K562 (cell line): ENCODE results near the gene PLXNB1. TPM values are rescaled to one million over a fixed set of nuclear protein-coding genes. Genes with fewer than 3 reads are reported as not detected.

Source experiments
- ATAC-seq: fragments of 200-7000 bp; cut with Tn5 transposase; 3 replicates; pipeline ENCODE4 v1.9.1; 2020; ENCODE audit warnings: moderate library complexity
- BruUV-seq: library from RNA; stranded (reverse); fragments of 400-500 nt; replicated peaks from 2 replicates; lab custom pipeline; 2021; lab: Mats Ljungman, UMichigan
- CTCF ChIA-PET: fragments of 300-600 bp; formaldehyde crosslinking; extraction: SDS; loops from one replicate; lab custom pipeline; 2021; ENCODE audit warnings: low intra/inter-chr PET ratio; lab: Yijun Ruan, JAX
- POLR2A ChIA-PET: fragments of 300-600, 350-650 bp; sonication (Branson Sonifier 250); formaldehyde crosslinking; extraction: SDS; loops from one replicate; lab custom pipeline; 2021; ENCODE audit warnings: antibody characterized with exemption, inconsistent platforms; lab: Yijun Ruan, JAX
- DNase-seq, 4 experiments: peaks; one replicate each; pipeline versions ENCODE4 v3.0.0 to v3.0.0-alpha.2; 2011 to 2018; ENCODE audit warnings: low spot score in 3 of 4, mixed read lengths in 3 of 4; ENCODE audit errors: extremely low read depth in 1 of 4
- FAIRE-seq: peaks from 2 replicates; lab custom pipeline; 2011; peaks lifted over from hg19 to GRCh38; lab: Jason Lieb, UNC
- H2AFZ ChIP-seq: 2 replicates; pipeline ENCODE4 v1.6.0; 2011; ENCODE audit warnings: low read depth, low read length, control low read depth, inconsistent platforms
- H3K27ac ChIP-seq: fragments of 200-600 bp; 3 replicates; pipeline ENCODE4 v1.8.0; 2011; ENCODE audit warnings: low read depth, mild to moderate bottlenecking, control low read depth, inconsistent platforms, low read length, moderate library complexity, mixed read lengths; ENCODE audit errors: extremely low read depth
- H3K27me3 ChIP-seq, 2 experiments: fragments of 300-600 bp in 1 of 2; 2 replicates in 1 of 2; 3 replicates in 1 of 2; pipeline versions ENCODE4 v1.6.0 to v1.8.0; 2011; ENCODE audit warnings: inconsistent platforms in 2 of 2, low read length in 2 of 2, mild to moderate bottlenecking in 1 of 2, mixed read lengths in 1 of 2, moderate library complexity in 1 of 2; ENCODE audit not compliant: control insufficient read depth in 2 of 2, insufficient read depth in 2 of 2
- H3K36me3 ChIP-seq: fragments of 300-600 bp; 3 replicates; pipeline ENCODE4 v1.8.0; 2011; ENCODE audit warnings: mild to moderate bottlenecking, low read length, inconsistent platforms; ENCODE audit not compliant: control insufficient read depth, insufficient read depth
- H3K4me1 ChIP-seq, 2 experiments: fragments of 200-600 bp in 1 of 2; replicated peaks in 1 of 2; 2 replicates in 1 of 2; 3 replicates in 1 of 2; pipeline versions ENCODE4 v1.5.1 to v1.8.0; 2011; ENCODE audit warnings: inconsistent platforms in 2 of 2, low read length in 2 of 2, mild to moderate bottlenecking in 1 of 2, mixed read lengths in 1 of 2, moderate library complexity in 1 of 2; ENCODE audit not compliant: control insufficient read depth in 2 of 2, insufficient read depth in 2 of 2
- H3K4me2 ChIP-seq: 2 replicates; pipeline ENCODE4 v1.6.1; 2011; ENCODE audit warnings: low read length, control low read depth, inconsistent platforms, mixed read lengths; ENCODE audit not compliant: insufficient read depth
- H3K4me3 ChIP-seq: fragments of 200-600 bp; sonication (generic), shearing (Covaris generic); 2 replicates; pipeline ENCODE4 v1.5.1; 2016; ENCODE audit warnings: control low read depth, inconsistent platforms
- H3K79me2 ChIP-seq: fragments of 200-600 bp; 3 replicates; pipeline ENCODE4 v1.8.0; 2011; ENCODE audit warnings: low read length, inconsistent platforms; ENCODE audit not compliant: control insufficient read depth, insufficient read depth
- H3K9ac ChIP-seq, 2 experiments: 2 replicates each; pipeline versions ENCODE4 v1.6.0 to v1.6.1; 2011; ENCODE audit warnings: low read depth in 2 of 2, low read length in 2 of 2, control low read depth in 1 of 2, inconsistent platforms in 1 of 2, mild to moderate bottlenecking in 1 of 2, mixed read lengths in 1 of 2; ENCODE audit not compliant: insufficient read depth in 1 of 2
- H3K9me1 ChIP-seq: one replicate; pipeline ENCODE4 v1.6.0; 2011; ENCODE audit warnings: inconsistent platforms, mild to moderate bottlenecking, low read length, moderate library complexity; ENCODE audit not compliant: control insufficient read depth, insufficient read depth
- H3K9me3 ChIP-seq: replicated peaks from 2 replicates; pipeline ENCODE4 v1.5.1; 2011; ENCODE audit warnings: low read depth, low read length, inconsistent platforms; ENCODE audit not compliant: control insufficient read depth, insufficient read depth
- H4K20me1 ChIP-seq: replicated peaks from 2 replicates; pipeline ENCODE4 v1.6.1; 2011; ENCODE audit warnings: low read length, inconsistent platforms, mixed read lengths; ENCODE audit not compliant: control insufficient read depth, insufficient read depth
- ATF7 ChIP-seq: fragments of 450-650 bp; IDR thresholded peaks from 2 replicates; pipeline ENCODE4 v1.7.1; 2014; ENCODE audit warnings: mild to moderate bottlenecking, moderate library complexity
- C11orf30 ChIP-seq: fragments of 450-650 bp; IDR thresholded peaks from 2 replicates; pipeline ENCODE4 v1.6.1; 2016; ENCODE audit warnings: low read depth, mild to moderate bottlenecking
- ETV5 ChIP-seq: sonication (generic); formaldehyde crosslinking; IDR thresholded peaks from 2 replicates; pipeline ENCODE4 v1.4.0; 2020; ENCODE audit warnings: low read depth, mild to moderate bottlenecking, missing genetic modification reagents
- HMGN3 ChIP-seq: IDR thresholded peaks from 2 replicates; pipeline ENCODE4 v1.6.1; 2011; ENCODE audit warnings: borderline replicate concordance, low read depth, mild to moderate bottlenecking, mixed read lengths, low read length; ENCODE audit not compliant: insufficient read length; ENCODE audit errors: extremely low read depth
- KDM5B ChIP-seq: fragments of 200-600 bp; sonication (generic); IDR thresholded peaks from 2 replicates; pipeline ENCODE4 v1.6.1; 2012; ENCODE audit warnings: low read depth, mild to moderate bottlenecking, moderate library complexity, low read length, control low read depth, inconsistent platforms; ENCODE audit not compliant: insufficient replicate concordance
- MAX ChIP-seq: sonication (generic); formaldehyde crosslinking; IDR thresholded peaks from 2 replicates; pipeline ENCODE4 v1.9.0; 2022; ENCODE audit warnings: mild to moderate bottlenecking, missing genetic modification reagents
- MAZ ChIP-seq, 2 experiments: fragments of 450-650 bp in 1 of 2; sonication (generic) in 1 of 2; formaldehyde crosslinking; IDR thresholded peaks in 1 of 2; conservative IDR thresholded peaks in 1 of 2; 2 replicates each; pipeline versions ENCODE4 v1.4.0 to v1.5.0; 2020; ENCODE audit warnings: mild to moderate bottlenecking in 1 of 2, missing genetic modification reagents in 1 of 2
- MBD2 ChIP-seq: sonication (generic); IDR thresholded peaks from 2 replicates; pipeline ENCODE4 v1.6.1; 2016; ENCODE audit warnings: low read depth, borderline replicate concordance
- RBFOX2 ChIP-seq: fragments of 200-400 bp; formaldehyde crosslinking; IDR thresholded peaks from 2 replicates; pipeline ENCODE4 v1.6.1; 2017; ENCODE audit warnings: low read depth, mild to moderate bottlenecking, low read length, moderate library complexity
- SAP30 ChIP-seq: fragments of 200-600 bp; sonication (generic); IDR thresholded peaks from 2 replicates; pipeline ENCODE4 v1.6.1; 2012; ENCODE audit warnings: borderline replicate concordance, low read depth, mild to moderate bottlenecking, moderate library complexity, low read length, control low read depth, inconsistent platforms; ENCODE audit not compliant: insufficient read depth, poor library complexity, severe bottlenecking
- SMAD4 ChIP-seq: fragments of 250-450 bp; sonication (Bioruptor Pico); conservative IDR thresholded peaks from 2 replicates; pipeline ENCODE4 v1.8.0; 2021; ENCODE audit warnings: inconsistent platforms, mild to moderate bottlenecking, moderate library complexity
- SOX6 ChIP-seq: fragments of 450-650 bp; IDR thresholded peaks from 2 replicates; pipeline ENCODE4 v1.6.1; 2014; ENCODE audit warnings: mild to moderate bottlenecking
- SP1 ChIP-seq: sonication (generic); formaldehyde crosslinking; IDR thresholded peaks from 2 replicates; pipeline ENCODE4 v1.8.1; 2022; ENCODE audit warnings: mild to moderate bottlenecking, missing genetic modification reagents
- TAF15 ChIP-seq: fragments of 200-400 bp; formaldehyde crosslinking; IDR thresholded peaks from 2 replicates; pipeline ENCODE4 v1.6.1; 2017; ENCODE audit warnings: mild to moderate bottlenecking, low read depth, low read length, moderate library complexity
- TCF7 ChIP-seq: sonication (generic); IDR thresholded peaks from 2 replicates; pipeline ENCODE4 v1.6.1; 2016; ENCODE audit warnings: antibody characterized with exemption, borderline replicate concordance
- ZBTB7A ChIP-seq: IDR thresholded peaks from 2 replicates; pipeline ENCODE4 v1.6.1; 2011; ENCODE audit warnings: low read depth, mild to moderate bottlenecking, low read length, moderate library complexity, borderline replicate concordance; ENCODE audit not compliant: control insufficient read depth
- ZNF316 ChIP-seq: fragments of 450-650 bp; IDR thresholded peaks from 2 replicates; pipeline ENCODE4 v1.6.1; 2016
- WGBS: fragments of 100-300 bp; shearing (Covaris generic); methylation state at CpG from one replicate; pipeline ENCODE4 v1.1.6; 2016; ENCODE audit warnings: low coverage, mixed read lengths; ENCODE audit not compliant: insufficient coverage; ENCODE audit errors: missing lambda C conversion rate; 5-methylcytosine and 5-hydroxymethylcytosine counted together
- in situ Hi-C: fragments of 300-500 bp; cut with MboI; formaldehyde crosslinking; loops from 4 replicates; pipeline ENCODE4 v1.15.0; 2018; ENCODE audit warnings: inconsistent platforms, mixed read lengths
- intact Hi-C: fragments of 100-400 bp; cut with micrococcal nuclease; formaldehyde crosslinking; loops from 2 replicates; pipeline ENCODE4 v1.14.2; 2022
- polyA plus RNA-seq, 8 experiments: library from polyadenylated mRNA; depleted of rRNA in 4 of 8; stranded (reverse) in 5 of 8; unstranded in 3 of 8; fragments of >200 nt; fragmentation: Nextera tagmentation in 2 of 8; fragmentation: Illumina TruSeq in 1 of 8; extraction: Ambion mirVana in 2 of 8; extraction: Trizol in 1 of 8; gene quantifications; 2 replicates each; pipeline versions ENCODE4 v1.2.1 to v1.2.3, GENCODE V29; 2011 to 2014; ENCODE audit warnings: inconsistent platforms in 1 of 8, missing spikeins in 1 of 8
- total RNA-seq, 7 experiments: library from RNA; depleted of rRNA in 6 of 7; stranded (reverse); fragments of >200 nt in 6 of 7; fragmentation: Illumina TruSeq in 2 of 7; extraction: Trizol in 2 of 7; gene quantifications; 2 replicates each; pipeline versions ENCODE4 v1.2.1 to v1.2.3, GENCODE V29; 2011 to 2021; ENCODE audit warnings: low replicate concordance in 1 of 7
- TF ChIP-seq, protein P1 (sequence below): fragments of 250-450 bp; sonication (Bioruptor Pico); IDR thresholded peaks from 2 replicates; pipeline ENCODE4 v1.9.0; 2021; ENCODE audit warnings: mild to moderate bottlenecking, inconsistent platforms

The PLXNB1 gene
- total and polyA plus RNA-seq, 9 of the 15 experiments (the other 6 are each of a cell fraction or from before 2014, with no cell fraction given) = 0.17 to 17.4 (median 6.0) TPM

DNA sequence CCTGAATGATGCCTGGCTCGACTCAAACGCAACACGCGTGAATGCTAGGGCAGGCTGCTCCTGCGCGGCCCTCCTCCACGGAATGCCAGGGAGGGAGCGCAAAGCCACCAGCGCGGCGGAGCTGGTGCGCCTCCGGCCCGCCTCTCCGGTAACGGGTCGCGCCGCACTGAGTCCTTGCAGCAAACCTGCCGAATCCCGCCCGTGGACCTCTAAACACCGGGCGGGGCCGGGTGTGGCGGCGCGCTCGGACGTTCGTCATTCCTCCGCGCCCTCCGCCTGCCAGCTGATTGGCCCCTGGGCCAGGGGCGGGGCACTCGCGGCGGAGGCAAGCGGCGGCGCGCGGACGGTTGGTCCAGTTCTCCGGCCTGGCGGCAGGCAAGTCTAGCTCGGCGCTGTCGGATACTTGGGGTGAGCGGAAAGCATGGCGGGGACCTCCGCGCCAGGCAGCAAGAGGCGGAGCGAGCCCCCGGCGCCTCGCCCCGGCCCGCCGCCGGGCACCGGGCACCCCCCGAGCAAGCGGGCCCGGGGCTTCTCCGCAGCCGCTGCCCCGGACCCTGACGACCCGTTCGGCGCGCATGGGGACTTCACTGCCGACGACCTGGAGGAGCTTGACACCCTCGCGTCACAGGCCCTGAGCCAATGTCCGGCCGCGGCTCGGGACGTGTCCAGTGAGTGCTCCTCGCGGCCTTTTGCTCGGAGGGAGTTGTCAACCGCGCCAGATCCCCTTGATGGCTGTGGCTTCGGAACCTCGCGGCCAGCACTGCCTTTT, 16.7 kb upstream of the PLXNB1 start, which contains the start of gene ATRIP:
ATRIP (plus strand) TSS at position 313 of the 769 bp plus-strand sequence; CDS start at position 422, 109 bp downstream.
- ATAC-seq (peak; percentile 94), DNase-seq (peak; percentile 86 to 93 (median 90)), FAIRE-seq (peak; percentile 81)
- BruUV-seq = no TSS peak
- H3K9me3 ChIP-seq = no peaks in the 10 kb centered on the region
- H3K27ac ChIP-seq = peak within 1 kb of the TSS; percentile 88
- H4K20me1 ChIP-seq = no peaks in the 10 kb centered on the region
- H3K27me3 ChIP-seq = no peaks in the 10 kb centered on the region
- ChIA-PET POLR2A (interaction anchor here (0.6 to 2.8 kb wide), 11 partner anchors 8 to 577 kb away, joined by 3 to 21 read pairs (median 4); partner anchors contain the start of gene CDC25A), CTCF (no interaction called here)
- H3K36me3 ChIP-seq = peaks cover 43% of the 10 kb centered on the region; the same call in 2 of the 3 replicates
- H3K4me1 ChIP-seq = peaks cover 4 to 18% of the 10 kb centered on the region in 2 experiments; a peak in 4 of 5 replicates
- intact Hi-C loops (loop anchor here (1.0 kb wide), 1 partner anchor 109 kb away; no protein-coding TSS in a partner anchor), in situ Hi-C loops (no loop called here)
- WGBS = 3% methylated on average over 39 of the region's 91 CpGs
- H3K79me2 ChIP-seq = peaks cover 39% of the 10 kb centered on the region
- peak within 1 kb of the TSS; percentile 91 for H3K4me2 ChIP-seq
- peak within 1 kb of the TSS; percentile 83 for H2AFZ ChIP-seq
- H3K4me3 ChIP-seq = peak within 1 kb of the TSS; percentile 88
- H3K9ac ChIP-seq = peak within 1 kb of the TSS; percentile 83 to 93
- no peaks in the 10 kb centered on the region for H3K9me1 ChIP-seq
- TF ChIP-seq C11orf30 (peak; percentile 95), MAZ (CRISPR knock-in tag; conservative IDR thresholded peaks at IDR 0.05 in 1 of 2, IDR thresholded peaks at IDR 0.05 in 1 of 2) (peak; percentile 86 to 97), TCF7 (no peak), SAP30 (peak; percentile 71), RBFOX2 (peak; percentile 99), ZNF316 (no peak), SOX6 (peak; percentile 29; the same call in 1 of the 2 replicates), MBD2 (peak; percentile 44; the same call in 1 of the 2 replicates), KDM5B (peak; percentile 91), ATF7 (peak; percentile 80; the same call in 1 of the 2 replicates), HMGN3 (peak; percentile 82), TAF15 (no peak), SMAD4 (CRISPR knock-in tag) (peak; percentile 65; the same call in 1 of the 2 replicates), ZBTB7A (peak; percentile 38; the same call in 1 of the 2 replicates), MAX (CRISPR knock-in tag) (peak; percentile 63; the same call in 1 of the 2 replicates), ETV5 (peak; percentile 24; the same call in 1 of the 2 replicates), SP1 (CRISPR knock-in tag) (peak; percentile 81)
- TF ChIP-seq, protein P1, sequence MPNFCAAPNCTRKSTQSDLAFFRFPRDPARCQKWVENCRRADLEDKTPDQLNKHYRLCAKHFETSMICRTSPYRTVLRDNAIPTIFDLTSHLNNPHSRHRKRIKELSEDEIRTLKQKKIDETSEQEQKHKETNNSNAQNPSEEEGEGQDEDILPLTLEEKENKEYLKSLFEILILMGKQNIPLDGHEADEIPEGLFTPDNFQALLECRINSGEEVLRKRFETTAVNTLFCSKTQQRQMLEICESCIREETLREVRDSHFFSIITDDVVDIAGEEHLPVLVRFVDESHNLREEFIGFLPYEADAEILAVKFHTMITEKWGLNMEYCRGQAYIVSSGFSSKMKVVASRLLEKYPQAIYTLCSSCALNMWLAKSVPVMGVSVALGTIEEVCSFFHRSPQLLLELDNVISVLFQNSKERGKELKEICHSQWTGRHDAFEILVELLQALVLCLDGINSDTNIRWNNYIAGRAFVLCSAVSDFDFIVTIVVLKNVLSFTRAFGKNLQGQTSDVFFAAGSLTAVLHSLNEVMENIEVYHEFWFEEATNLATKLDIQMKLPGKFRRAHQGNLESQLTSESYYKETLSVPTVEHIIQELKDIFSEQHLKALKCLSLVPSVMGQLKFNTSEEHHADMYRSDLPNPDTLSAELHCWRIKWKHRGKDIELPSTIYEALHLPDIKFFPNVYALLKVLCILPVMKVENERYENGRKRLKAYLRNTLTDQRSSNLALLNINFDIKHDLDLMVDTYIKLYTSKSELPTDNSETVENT (CRISPR knock-in tag) = 0 out of 2 replicates have a peak, but pooled peaks have one; percentile 59
